HG02623 (cell line): ENCODE measurements around the gene SYNGR3.
A peak's percentile ranks its signal among the peaks of the same experiment; 100 is the strongest.
"Not testable (repeated sequence)": the region's sequence is repeated elsewhere in the genome, so short reads cannot be mapped to it uniquely, and the experiment has no call there.

Source experiments
- ATAC-seq: cut with Tn5 transposase; IDR thresholded peaks from one replicate; pipeline ENCODE4 v1.9.1; 2021; ENCODE audit warnings: moderate library complexity; ENCODE audit not compliant: unreplicated experiment

The SYNGR3 gene

DNA sequence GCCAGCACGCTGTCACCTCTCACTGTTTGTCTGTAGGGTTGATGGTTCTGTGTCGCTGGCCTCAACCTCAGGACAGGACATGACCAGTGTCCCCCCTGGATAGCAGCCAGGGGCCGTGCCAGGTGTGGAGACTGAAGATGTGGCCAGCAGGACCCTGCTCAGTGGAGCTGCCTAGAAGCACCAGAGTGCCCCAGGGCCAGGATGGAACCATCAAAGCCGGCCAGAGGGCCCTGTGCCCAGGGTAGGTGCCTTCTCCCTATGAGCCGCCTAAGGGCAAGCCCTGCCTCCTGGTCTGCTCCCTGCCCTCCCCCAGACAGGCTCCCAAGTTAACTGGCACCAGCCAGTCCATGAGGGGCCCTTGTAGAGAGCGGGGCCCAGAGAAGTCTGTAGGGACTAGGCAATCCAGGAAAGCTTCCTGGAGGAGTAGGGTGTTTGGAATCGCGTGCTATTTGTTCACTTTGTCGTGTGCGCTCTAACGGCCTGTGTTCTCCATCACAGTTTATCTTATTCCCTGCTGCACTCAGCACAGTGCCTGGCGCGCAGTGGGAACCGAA is 31.0 kb upstream of the SYNGR3 start:
- ATAC-seq, result no peak

DNA sequence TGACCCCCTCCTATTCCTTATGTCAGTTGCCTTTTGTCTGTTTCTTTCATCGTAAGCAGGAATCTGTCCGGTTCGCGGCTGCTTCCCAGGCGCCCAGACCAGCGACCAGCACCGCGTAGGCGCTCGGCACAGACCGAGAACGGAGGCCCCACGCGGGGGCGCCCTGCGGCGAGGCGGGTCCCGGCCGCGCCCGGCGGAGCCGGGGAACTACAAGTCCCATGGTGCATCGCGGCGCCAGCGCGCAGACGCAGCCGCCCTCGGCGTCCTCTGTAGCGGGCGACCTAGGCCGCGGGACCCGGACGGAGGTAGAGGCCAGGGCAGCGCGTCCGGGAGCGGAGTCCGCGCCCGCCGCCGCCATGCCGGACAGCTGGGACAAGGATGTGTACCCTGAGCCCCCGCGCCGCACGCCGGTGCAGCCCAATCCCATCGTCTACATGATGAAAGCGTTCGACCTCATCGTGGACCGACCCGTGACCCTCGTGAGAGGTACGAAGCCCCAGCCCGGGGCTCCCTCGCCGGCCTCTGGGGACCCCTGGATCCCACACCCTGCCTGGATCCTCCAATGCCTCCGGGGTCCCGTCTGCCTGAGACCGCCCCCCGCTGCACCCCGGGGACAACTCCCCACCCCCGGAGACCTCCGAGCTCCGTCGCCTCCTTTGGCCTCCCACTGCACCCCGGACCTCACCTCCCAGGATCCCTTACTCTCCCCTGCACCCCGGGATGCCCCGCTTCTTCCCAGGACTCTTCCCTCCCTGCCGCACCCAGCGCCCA is 30.3 kb upstream of the SYNGR3 start, which contains the start of gene NDUFB10:
Gene NDUFB10, plus strand, starts transcription at position 270 of the 771 bp plus-strand sequence. Its CDS starts 87 bp downstream, at position 357.
- peak; percentile 70 for ATAC-seq

DNA sequence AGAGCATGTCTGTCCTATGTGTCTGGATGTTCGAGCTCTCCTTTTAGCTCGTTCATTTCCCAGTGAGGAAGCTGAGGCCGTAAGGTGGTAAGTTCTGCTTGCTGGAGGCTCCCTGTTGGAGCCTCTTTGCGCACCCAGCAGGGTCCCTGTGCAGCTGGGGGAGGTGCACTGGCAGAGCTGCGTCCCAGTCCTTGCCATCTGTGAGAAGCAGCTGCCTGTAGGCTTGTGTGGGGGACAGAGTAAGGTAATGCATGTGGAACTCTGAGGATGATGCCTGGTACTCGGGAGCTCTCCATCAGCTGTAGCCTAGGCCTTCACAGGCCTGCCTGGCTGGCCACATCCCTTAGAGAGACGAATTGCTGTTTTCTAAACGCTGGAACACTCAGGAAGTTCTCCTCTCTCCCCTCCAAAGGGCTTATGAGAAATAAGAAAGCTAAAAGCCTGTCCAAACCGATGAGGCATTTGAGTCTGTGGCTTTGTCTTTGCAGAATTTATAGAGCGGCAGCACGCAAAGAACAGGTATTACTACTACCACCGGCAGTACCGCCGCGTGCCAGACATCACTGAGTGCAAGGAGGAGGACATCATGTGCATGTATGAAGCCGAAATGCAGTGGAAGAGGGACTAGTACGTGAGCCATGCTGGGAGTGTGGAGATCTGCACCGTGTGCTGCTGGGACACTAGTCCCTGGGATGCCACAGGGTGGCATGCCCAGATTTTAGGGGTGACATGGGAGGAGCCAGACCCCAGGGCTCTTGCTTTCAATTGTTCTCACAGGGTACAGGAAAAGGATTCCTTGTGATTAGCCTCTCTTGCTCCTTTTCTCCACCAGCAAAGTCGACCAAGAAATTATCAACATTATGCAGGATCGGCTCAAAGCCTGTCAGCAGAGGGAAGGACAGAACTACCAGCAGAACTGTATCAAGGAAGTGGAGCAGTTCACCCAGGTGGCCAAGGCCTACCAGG is 28.8 kb upstream of the SYNGR3 start:
- ATAC-seq, result no peak

DNA sequence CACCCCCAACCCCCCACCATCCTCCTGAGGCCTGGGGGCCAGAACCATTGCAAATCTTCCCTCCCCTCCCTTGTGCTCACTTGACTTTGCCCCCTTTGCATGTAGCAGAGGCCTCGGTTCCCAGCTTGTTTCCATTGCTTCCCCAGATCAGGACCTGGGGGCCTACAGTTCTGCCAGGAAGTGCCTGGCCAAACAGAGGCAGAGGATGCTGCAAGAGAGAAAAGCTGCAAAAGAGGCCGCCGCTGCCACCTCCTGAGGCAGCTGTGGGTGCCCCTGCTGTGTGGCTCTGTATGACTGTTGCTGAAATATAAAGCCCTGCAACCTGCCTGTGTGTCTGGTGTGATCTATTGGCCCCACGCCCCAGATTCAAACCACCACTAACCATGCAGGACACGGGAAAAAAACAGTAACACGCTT is 28.1 kb upstream of the SYNGR3 start:
- no peak for ATAC-seq

DNA sequence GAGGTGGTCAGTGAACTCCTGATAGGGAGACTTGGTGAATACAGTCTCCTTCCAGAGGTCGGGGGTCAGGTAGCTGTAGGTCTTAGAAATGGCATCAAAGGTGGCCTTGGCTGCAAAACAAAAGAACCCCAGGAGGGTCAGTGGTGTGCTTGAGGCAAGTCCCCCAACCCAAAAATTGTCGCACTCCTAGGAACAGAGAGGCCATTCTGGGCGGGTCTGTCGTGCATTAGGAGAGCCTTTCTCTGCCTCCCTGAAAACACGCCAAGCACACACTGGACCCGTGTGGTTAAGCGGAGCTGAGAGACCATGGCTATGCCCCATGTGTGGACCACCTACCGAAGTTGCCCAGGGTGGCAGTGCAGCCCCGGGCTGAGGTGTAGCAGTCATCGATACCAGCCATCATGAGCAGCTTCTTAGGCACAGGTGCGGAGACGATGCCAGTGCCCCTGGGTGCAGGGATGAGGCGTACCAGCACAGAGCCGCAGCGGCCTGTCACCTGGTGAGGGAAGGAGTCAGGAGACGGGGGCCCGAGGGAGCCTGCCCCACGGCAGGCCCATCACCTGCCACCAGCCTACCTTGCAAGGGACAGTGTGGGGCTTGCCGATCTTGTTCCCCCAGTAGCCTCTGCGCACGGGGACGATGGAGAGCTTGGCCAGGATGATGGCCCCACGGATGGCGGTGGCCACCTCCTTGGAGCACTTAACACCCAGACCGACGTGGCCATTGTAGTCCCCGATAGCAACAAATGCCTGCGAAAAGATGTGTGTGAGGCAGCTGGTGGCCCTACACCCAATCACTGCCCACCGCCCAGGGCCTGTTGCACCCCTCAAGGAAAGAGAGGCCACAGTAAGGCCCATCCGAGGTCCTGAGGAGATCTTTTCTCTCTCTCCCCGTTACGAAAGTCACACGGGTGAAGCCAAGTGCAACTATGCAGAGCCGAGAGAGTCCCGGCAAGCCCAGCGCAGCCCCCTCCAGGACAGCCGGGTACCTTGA is 27.3 kb upstream of the SYNGR3 start:
- not testable (repeated sequence) for ATAC-seq

DNA sequence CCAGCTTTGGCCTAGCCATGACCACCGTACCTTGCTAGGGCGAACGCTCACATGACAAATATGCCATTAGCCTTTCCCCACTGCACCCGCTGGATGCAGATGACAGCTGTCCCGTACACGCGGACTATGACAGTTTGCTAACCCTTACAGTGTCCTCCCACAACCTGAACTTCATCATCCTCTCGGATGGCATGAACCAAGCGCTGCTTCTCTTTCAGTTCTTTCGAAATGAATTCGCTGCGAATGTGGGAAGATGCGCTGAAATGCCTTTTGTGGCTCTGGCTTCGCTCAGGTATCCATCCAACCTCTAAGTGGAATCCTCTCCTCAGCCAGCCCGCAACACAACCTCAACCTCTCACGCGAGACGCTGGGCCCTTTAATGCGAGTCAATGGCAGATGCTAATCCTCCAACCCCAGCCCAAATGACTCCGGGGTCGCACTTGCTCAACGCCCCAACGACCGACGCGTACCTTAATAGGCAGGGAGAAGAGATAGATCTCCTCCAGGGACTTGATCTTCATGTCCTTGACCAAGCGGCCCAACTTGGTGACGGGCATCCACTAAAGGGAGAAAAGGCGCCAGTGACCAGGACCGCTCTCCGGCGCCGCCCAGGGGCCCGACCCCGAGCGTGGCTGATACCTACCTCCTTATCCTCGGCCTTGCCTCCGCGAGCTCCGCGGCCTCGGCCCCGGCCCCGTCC is 25.8 kb upstream of the SYNGR3 start:
- ATAC-seq, result peak; percentile 6

DNA sequence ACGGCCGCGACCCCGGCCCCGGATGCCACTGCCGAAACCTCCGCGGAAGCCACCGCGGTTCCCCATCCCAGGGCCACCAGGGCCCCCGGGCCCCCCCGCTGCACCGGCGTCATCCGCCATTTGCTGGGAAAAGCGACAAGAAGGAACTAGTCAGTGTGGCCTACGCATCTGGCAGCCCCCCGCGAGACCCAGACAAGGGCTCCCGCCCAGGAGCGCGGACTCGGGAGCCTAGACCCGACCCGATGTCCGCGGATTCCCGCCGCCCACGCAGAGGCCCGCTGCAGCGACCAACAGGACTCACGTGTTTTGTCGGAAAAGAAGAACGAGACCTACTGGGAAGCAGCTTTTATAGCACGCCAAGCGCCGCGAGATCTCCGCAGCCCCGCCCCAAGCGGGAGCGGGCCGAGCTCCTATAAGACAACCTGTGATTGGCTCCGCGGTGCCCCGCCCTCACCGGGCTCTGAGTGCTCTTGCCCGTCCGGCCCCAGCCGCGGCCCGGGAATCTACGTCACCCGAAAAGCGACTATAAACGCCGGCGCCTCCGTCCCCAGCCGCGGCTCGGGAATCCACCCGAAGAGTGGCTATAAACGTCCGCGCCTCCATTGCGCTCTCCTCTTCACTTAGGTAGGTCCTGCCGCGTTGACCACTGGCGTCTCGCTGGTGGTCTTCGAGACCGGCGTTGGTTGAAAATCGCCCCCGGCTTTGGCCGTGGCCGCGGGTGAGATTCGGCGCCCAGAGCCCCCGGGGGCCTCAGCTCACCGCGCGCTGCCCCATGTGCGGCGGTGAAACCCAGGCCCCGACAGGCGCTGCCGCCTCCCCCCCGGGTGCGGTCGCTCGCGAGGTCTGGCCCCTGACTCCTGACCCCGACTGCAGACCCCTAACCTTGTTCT is 25.0 kb upstream of the SYNGR3 start, which contains the start of gene RPS2:
Gene RPS2, minus strand, starts transcription at position 321 of the 890 bp plus-strand sequence. Its CDS starts 201 bp downstream, at position 120.
- peak; percentile 76 for ATAC-seq

DNA sequence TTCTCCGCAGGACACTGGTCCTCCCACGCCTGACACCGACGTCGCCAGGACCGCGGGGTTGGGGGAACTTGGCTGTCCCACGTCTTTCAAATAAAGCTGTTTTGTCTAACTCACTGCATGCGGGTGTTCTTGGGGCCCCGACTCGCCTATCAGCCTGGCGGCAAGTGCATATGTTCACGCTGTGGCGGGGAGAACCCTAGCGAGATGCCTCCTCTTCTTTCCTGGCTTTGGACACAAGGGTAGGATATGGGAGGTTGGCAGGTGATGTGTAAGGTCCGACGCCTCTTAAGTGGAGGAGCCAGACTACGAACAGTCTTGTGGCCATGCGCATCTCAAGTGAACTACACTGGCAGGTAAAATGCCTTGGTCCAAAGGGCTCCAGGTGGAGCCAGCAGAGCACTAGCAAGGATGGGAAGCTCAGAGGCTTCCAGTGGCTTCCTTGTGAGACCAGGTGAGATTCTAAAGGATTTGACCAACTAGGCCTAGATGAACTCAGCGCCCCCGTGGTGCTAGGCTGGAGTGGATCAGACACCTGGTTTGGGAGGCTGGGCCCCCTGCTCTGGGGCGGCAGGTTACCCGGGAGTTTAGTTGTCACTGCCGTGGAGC is 24.3 kb upstream of the SYNGR3 start:
- ATAC-seq, result no peak

DNA sequence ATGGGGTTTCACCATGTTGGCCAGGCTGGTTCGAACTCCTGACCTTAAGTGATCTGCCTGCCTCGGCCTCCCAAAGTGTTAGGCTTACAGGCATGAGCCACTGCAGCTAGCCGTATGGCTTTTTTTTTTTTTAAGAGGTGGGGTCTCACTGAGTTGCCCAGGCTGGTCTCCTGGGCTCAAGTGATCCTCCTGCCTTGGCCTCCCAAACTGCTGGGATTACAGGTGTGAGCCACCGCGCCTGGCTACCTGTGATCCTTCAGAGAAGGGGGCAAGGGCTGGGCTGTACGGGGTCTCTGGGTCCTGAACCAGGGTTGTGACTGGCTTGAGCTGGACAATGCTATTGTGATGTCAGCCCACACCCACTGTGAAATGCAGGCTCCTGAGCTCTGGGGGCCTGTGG is 23.3 kb upstream of the SYNGR3 start, which contains the start of gene RNF151:
Gene RNF151, plus strand, starts transcription at position 397 of the 400 bp plus-strand sequence. CDS start 26 bp downstream, outside the sequence.
- ATAC-seq, result no peak

DNA sequence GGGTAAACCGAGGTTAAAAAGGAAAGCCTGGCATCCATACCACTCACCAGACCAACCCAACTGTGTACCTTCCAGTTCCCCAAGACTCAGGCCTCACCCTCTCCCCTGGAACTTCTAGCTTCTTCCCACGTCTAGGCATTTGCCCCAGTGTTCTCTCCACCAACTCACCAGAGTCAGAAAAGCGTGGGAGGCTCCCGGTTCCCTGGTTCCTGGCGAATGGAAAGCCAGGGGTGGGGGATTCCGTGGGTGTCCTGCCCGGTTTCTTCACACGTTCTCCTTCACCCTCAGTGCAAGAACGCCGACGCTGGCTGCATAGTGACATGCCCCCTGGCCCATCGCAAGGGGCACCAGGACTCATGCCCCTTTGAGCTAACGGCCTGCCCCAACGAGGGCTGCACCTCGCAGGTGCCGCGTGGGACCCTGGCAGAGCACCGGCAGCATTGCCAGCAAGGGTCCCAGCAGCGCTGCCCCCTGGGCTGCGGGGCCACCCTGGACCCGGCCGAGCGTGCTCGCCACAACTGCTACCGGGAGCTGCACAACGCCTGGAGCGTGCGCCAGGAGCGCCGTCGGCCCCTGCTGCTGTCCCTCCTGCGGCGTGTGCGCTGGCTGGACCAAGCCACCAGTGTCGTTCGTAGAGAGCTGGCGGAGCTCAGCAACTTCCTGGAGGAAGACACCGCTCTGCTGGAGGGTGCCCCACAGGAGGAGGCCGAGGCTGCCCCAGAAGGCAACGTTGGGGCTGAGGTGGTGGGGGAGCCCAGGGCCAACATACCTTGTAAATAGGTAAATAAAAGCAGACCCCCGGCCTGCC is 21.4 kb upstream of the SYNGR3 start:
- no peak for ATAC-seq

DNA sequence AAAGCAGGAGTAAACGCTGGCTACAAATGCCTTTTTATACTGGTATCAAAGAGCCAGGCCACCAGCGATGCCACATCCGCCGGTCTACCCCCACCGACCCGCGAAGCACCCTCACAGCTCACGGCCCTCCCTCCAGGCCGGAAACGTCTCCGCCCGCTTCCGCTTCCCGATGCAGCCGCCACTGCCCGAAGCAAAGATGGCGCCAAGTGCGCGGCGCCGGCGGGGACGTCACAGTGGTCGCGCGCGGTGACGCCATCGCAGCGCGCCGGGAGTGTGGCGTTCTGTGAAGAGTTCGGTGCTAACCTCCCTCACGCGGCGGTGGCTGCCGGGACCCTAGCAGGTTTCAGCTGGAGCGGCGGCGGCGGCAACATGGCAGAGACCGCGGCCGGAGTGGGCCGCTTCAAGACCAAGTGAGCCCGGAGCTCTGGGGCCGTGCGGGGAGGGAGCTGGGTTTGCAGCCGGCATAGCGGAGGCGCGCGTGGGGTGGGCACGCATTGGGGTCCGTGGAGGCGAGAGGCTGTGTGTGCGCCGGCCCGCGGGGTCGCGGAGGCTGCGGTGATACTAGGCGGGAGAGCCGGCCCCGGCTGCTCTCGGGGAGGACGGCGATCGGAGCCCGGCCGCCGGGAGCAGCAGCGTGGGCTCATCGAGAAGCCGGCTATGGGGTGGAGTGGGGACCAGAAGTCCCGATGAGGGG is 17.8 kb upstream of the SYNGR3 start, which contains the start of gene TBL3:
Gene TBL3, plus strand, starts transcription at position 258 of the 694 bp plus-strand sequence. Its CDS starts 112 bp downstream, at position 370.
- ATAC-seq, result peak; percentile 80

DNA sequence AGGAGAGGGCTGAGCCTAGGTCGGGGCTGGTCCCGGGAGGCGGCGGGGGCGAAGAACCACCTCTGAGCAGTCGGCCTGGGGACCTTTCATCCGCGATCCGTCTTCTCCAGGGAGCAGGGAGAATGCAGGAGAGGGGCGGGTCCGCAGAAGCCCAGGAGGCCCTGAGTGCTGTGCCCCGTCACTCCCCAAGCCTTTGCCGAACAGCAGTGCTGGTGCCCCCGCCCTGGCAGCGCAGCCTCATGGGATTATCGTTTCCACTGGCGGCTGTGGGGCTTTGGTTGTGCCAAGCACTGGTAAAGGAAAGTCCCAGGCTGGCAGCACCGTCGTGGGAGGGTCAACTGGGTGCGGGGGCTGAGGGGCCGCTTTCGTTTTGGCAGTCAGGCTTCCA is 17.3 kb upstream of the SYNGR3 start:
- no peak for ATAC-seq

DNA sequence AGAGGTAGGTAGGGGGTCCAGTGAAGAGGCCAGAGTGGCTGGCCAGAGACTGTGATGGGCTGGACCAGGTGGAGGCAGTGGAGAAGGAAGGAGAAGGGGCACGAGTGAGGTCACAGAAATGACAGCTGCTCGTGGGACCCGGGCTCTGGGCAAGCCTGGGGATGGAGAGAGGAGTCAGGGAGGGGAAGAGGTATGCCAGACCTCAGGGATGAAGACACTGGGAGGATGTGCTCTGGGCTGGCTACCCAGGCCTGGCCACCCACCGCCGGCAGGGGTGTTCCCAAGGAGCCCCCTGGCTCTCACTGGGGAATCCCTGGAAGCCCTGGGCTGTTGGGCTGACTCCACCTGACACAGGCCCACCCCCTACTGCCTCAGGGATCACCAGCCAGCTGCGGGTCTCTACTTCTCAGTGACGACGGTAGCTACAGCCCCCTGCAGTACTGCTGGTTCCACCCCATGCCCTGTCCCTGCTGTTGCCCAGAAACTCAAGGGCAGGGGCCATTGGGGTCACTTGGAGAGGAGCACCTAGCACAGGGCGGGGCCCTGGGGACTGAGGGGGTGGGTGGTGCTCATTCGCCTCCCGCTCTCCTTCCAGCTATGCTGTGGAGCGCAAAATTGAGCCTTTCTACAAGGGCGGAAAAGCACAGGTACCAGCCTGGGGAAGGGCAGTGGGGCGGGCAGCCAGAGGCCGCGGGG is 16.2 kb upstream of the SYNGR3 start:
- no peak for ATAC-seq

DNA sequence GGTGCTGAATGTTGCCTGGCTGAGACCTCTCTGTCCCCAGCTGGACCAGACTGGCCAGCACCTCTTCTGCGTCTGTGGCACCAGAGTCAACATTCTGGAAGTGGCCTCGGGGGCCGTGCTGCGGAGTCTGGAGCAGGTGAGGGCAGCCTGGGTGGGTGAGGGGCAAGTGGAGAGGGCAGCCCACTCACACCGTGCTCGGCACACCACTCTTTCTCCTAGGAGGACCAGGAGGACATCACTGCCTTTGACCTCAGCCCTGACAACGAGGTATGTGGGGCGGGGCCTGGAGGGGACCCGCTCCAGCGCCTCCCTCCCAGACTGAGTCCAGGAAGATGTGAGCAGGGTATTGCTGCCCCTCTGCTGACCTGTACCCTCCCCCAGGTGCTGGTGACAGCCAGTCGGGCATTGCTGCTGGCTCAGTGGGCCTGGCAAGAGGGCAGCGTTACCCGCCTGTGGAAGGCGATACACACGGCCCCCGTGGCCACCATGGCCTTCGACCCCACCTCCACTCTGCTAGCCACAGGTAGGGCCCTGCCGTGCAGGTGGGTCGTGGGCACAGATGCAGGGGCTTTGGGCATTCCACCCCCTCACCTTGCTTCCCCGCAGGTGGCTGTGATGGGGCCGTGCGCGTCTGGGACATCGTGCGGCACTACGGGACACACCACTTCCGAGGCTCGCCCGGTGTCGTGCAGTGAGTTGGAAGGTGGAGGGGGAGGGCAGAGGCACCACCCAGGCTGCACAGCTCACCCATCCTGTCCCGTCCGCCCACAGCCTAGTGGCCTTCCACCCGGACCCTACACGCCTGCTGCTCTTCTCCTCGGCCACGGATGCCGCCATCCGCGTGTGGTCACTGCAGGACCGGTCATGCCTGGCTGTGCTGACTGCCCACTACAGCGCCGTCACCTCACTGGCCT is 15.4 kb upstream of the SYNGR3 start:
- ATAC-seq, result no peak
